Stimulated activated CD4-positive, alpha-beta T cell treated with anti-CD3 and anti-CD28 coated beads, TNF-alpha, amount 100 ng/mL, for 1 hour (primary cell): ENCODE results near the gene BDNF.
"Not testable (repeated sequence)": the region's sequence is repeated elsewhere in the genome, so short reads cannot be mapped to it uniquely, and the experiment has no call there.

Experiments
- DNase-seq, 3 donors: peaks; one replicate each; pipeline ENCODE4 v3.0.0-alpha.2; 2020; ENCODE audit warnings: low read depth in 3 of 3, low spot score in 1 of 3

The BDNF gene

DNA sequence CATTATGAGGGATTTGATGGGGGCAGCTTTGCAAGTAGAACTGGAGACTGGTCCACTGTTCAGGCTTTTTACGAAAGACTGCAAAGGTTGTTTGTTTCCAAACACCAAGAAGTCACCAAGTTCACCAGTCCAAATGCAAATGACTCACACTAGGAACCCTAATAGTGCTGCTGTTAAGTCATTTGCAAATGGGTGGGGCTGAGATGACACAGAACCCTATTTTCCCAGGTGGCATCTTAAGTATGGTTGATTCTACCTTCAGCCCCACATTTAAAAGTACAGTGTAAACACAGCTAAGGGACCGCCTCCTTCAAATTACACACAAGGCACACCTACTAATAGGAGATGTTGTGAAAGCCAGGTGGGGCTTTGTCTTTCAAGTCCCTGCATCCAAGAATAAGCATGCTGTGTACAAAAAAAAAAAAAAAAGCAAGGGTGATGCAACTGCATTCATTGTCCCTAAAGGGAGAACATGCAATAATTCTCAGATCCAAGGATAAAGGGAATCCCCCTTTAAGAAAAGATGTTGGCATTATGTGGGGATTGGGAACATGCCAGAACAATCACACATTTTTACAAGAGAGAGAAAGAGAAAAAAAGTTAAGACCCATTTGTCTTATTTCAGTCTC lies 27.3 kb downstream of the BDNF start:
- no peak for DNase-seq

DNA sequence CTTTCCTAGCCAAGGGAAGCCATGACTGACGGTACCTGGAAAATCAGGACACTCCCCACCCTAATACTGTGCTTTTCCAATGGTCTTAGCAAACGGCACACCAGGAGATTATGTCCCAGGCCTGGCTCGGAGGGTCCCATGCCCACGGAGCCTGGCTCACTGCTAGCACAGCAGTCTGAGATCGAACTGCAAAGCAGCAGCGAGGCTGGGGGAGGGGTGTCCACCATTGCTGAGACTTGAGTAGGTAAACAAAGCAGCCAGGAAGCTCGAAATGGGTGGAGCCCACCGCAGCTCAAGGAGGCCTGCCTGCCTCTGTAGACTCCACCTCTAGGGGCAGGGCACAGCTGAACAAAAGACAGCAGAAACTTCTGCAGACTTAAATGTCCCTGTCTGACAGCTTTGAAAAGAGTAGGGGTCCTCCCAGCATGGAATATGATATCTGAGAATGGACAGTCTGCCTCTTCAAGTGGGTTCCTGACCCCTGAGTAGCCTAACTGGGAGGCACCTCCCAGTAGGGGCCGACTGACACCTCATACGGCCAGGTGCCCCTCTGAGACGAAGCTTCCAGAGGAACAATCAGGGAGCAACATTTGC lies 34.6 kb downstream of the BDNF start:
- not testable (repeated sequence) for DNase-seq

DNA sequence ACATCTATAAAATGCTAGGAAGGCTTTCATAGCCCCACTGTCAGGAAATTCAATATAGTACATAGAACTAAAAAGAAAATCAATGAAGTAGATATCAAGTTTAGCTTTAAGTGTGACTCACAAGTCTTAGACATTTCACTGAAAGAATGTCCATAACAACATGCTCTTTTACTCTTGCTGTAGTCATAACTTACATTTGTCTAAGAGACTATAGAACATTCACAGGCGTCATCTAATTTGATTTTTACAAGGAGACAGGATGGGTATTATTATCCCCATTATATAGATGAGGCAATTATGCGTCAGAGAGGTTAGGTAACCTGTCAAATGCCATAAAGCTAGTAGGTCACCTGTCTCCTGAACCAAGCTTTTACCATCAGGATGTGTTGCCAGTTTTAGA lies 36.9 kb downstream of the BDNF start:
- DNase-seq = no peak

DNA sequence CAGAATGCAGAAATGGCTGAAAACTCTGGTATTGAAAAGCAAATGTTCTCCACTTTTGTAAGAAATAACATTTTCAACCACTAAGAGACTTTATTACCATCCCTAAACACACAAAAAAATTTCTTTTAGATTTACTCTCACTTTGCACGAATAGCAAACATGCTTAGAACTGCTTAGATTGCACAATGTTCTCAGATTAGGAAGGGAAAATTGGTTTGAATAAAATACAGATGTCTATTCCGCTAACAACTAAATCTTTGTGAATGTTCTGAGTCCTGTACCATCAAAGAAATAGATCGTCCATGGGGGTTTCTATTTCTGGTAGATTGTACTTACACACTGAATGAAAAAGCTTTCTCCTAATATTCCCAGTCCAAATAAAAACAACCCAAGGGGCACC lies 40.1 kb downstream of the BDNF start:
- DNase-seq = no peak

DNA sequence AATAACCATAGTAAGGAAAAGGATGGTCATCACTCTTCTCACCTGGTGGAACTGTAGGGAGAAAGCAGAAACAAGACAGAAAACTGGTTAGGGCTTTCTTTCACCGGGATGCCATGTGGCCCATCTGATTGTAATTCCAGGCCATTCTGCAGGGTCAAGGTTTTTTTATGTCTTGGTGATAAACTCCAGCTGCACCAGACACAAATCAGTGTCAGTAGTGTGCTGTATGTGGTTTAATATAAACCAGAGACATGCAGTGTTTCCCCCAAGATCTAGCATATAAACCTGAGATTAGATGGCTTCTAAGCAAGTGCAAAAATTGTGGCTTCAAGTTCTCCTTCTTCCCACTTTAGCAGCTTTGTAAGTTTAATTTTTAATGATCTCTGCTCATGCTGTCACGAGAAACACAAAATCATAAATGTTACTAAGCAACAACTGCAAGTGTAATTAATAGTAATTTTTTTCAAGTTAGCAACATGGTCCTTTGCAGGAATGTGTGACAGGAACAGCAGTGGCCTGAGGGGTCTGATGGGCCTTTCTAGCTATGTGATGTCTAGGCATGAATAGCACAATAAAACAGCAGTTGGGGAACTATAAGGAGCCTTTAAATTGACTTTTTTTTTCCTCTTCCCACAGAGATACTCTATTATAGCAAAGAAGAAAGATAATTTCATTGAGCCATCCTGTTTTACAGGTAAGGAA lies 41.6 kb downstream of the BDNF start:
- no peak for DNase-seq

DNA sequence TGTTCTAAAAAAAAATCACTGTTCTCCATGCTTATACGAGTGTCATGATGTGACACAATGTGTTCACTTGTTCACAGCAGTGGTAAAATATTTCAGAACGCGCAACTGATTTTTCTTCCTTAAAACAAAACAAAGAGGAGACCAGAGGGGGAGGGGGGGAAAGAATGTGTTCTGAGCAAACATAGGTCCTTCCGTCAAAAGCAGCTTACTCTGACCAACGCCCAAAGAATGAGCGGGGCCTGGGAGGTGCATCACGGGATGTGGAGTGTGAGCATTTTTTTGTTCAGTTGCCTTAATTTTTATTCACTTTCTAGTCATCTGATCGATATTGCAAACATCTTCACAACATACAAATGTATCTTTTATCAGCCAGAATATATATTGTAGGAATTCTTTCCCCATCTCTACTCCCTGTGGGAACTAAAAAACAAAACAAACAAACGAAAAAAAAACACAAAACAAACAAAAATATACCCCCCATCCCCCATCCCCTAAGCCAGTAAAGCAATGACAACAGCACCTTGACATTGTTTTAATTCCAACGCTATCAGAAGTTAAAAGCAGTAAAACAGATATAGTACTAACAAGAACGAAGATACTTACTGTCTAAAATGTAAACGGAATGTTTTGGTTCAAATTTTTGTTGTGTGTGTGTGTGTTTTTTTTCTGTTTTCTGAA lies 43.3 kb downstream of the BDNF start:
- DNase-seq = no peak

DNA sequence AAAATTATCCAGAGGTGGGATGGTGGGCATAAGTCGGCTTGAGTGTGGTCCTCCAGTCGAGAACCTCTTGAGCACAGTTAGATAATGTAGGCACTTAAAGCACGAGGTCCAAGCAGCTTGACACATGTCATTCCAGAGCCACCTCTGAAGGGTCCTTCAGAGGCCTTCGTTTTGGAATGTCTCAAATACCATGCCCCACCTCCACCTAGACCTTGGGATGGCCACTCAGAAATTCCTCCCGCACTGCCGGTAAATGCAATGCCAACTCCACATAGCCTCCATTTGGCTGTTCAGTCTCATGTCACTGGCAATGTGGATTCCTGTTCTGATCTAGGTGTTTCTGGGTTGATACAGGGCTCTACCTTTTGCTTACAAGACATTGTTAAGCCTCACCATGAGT lies 43.9 kb downstream of the BDNF start:
- DNase-seq = no peak

DNA sequence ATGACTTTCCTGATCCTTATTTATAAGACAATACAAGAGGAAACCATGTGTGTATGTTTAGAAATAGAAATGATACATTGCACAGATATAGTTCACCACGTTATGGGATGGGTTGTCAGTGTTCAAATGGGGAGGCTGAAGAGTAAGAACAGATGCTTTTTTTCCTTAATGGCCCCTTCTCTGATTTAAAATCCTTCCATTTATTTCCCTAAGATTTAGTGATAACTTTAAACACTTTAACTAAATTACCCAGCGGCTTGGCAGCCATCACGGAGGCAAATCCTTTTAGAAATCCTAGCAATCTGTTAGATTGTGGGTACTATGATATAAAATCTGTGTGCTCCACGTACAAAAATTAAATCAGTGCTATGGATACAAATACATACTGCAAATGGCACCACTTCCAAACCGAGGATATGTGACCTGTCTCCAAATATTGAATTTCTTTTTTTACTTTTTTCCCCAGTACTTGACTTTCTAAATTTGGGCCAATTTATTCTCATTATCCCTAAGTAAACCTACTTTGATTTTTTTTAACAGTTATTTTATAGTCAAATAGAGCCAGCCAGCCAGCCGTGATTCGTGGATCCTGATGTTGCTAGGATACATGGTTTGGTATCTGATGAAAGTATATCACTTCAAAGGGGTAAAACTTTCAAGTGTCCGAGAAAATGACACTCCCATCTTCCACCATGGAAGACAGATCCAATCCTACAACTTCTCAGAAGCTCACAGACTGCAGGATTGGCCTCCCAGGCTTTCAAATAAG lies 46.1 kb downstream of the BDNF start:
- DNase-seq = no peak

DNA sequence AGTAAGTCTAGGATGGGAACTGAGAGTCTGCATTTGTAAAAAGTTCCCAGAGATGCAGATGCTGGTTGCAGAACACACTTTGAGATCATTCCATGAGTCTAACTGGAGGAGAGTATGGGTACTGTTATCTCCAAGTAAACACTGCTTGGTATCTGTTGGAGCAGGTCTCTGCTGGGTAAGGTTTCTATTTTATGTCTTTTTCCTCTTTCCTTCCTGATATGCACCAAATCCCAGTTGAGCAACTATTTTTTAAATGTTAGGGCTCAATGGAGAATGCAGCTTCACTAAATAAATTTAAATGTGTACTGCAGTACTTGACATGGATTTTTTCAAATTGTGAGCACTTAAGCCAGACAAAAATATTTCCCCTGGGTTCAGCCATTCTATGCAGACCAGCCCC lies 48.5 kb downstream of the BDNF start:
- DNase-seq = no peak

DNA sequence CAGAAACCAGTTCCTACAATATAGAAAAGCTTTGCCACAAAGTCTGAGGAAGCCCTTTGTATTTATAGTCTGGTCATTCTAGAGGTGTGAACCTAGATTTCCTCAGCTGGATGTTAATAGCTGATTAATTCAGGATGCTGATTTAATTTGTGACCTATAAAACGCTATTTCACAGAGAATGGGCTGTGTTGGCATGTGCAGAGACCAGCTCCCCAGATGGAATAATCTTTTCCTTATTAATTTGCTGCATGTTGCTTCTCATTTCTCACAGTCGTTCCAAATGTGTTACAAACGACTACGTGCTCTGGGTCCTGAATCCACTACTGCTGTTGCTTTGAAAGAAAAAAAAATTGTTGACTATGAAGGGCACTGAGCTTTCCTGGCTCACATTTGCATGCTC lies 49.3 kb downstream of the BDNF start:
- DNase-seq = no peak

DNA sequence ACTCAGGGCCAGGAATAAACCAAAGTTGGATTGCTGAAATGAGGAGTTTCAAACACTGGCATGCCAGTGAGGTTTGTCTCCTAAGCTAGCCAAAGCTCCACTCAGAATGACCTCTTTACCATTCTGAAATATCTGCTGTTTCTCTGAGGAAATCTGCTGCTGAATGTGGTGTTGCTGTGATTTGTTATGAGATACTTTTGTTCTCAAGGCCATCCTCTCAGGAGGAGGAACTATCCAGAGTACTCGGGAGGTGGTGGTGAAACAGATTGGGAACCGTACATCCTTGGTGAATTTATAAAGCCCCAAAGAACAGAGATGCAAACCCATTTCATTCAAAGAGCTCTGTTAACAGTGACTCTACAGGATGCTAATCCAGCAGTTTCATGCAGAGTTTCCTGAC lies 50.5 kb downstream of the BDNF start:
- DNase-seq = no peak

DNA sequence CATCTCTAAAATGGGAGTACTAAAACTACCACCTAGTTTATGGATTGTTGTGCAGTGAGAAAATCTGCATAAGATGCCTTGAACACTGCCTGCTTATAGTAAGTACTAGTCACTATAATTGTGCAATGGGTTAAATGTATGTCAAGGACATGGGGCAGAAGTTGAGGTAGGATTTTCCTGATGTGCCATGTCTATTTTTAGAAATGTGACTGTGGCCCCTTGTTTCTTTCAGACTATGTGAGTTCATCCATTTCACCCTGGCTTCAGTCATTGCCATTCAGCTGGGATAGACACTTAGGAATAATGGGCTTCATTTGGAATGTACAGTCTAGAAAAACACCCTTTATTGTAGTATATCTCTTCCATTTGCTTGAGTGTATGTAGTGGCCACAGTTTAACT lies 51.4 kb downstream of the BDNF start:
- no peak for DNase-seq

DNA sequence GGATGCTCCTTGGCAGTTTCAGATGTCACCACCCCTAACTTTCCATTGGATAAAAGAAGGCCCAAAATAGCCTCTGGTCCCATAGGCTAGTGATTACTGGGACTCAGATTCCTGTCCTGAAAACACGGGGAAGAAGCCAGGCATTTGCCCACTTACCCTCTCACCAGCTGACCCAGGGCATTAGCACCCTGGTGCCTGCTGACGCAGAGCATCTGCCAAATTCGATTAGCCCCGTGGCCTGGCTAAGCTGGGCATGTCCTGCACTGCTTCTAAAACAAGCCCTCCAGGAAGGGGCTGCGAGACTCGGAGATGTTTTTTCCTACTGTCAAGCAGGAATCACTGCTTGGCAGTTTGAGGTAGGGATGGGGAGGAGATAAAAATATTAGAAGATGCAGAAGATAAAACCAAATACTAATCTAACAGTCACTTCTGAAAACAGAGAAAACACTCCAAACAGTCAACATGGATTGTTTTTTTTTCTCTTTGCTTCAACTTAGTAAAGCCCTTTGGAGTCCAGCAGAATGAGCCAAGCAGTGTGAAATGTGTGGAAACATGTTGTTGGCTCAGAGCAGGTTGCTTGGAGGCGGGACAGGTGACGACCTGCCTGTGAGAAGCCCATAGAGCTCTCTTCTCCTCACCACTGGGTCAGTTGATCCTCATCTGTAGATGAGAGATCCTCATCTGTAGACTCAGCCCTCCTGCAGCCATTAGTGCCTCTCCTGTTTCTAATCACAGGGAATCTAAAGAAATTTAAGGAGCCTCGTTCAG lies 54.0 kb downstream of the BDNF start:
- no peak for DNase-seq

DNA sequence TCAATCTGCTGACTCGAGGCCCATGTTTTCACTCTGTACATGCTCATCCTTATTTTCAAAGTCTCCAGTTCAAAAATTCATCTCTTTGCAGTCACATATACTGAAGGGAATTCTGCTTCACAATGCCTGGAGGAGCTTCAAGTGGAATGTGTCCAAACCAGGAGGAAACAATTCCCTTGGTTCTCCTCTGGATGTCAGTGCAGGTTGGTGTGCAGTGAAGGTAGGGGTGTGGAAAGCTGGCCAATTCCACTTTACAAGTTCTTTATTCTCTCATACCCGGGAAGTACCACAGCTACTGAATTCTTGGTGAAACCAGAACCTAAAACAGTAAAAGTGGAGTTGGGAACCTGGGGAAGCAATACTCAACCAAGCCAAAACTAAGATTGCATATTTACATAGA lies 57.3 kb downstream of the BDNF start:
- DNase-seq = no peak

DNA sequence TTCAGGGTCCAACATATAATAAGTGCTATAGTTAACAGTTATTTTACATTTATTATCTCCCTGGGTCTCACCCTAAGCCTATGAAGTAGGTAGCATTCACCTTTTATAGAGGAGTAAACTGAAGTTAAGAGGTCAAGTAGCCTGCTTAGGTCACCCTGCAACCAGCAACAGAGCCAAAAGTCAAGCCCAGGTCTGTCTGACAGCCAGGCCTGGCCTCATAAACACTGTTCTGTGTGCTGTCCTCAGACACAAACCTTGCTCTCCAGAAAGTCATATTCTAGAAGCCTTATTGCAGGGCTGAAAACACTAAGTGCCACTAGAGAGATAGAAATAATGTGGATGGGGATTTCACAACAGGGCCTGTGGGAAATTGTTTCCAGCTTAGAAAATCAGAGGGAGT lies 59.3 kb downstream of the BDNF start:
- no peak for DNase-seq

DNA sequence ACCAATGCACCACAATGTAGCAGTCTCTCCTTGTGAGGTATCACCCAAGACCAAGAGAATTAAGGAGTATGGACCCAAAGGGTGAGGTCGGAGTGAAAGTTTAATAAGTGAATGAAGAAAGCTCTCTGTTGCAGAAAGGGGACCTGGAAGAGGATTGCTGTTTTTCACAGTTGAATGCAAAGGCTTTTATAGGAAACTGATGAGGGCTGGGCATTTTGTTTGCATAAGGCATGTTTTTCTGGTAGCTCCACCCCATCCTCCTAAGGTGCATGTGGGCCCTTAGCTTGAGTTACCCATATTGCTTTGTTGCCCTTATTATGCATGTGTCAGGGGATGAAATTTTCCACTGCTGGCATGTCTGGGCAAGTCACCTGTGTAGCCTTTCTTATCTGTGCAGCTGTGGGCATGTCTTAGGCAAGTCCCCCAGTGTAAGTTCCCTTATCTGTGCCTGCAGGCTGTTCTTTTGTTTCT lies 64.7 kb downstream of the BDNF start:
- no peak for DNase-seq

DNA sequence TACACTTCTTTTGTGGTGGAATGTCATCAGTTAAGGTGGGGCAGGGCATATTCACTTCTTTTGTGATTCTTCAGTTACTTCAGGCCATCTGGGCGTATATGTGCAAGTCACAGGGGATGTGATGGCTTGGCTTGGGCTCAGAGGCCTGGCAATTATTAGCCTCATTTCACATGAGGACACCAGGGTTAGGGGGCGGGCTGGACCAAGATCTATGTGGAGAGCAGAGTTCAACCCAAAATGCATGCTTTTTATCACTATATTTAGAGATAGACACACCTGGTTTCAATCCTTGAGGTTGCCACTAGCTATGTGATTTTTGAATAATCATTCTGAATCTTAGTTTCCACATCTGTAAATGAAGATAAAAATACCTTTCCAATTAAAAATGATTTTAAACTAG lies 65.5 kb downstream of the BDNF start:
- not testable (repeated sequence) for DNase-seq

DNA sequence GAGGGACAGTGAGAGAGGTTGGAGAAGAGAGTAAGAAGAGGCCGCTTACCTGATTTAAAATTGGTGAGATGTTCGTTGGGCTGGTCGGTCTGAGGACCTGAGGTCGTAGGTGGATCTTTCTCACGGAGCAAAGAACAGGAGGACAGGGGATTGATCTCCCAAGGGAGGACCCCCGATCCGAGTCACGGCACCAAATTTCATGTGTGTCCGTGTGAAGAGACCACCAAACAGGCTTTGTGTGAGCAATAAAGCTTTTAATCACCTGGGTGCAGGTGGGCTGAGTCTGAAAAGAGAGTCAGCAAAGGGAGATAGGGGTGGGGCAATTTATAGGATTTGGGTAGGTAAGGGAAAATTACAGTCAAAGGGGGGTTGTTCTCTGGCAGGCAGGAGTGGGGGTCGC lies 66.0 kb downstream of the BDNF start:
- DNase-seq = not testable (repeated sequence)

DNA sequence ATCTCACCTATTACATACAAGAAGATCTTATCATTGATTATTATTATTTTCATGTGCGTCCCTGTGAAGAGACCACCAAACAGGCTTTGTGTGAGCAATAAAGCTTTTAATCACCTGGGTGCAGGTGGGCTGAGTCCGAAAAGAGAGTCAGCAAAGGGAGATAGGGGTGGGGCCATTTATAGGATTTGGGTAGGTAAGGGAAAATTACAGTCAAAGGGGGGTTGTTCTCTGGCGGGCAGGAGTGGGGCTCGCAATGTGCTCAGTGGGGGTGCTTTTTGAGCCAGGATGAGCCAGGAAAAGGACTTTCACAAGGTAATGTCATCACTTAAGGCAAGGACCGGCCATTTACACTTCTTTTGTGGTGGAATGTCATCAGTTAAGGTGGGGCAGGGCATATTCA lies 71.2 kb downstream of the BDNF start:
- not testable (repeated sequence) for DNase-seq

DNA sequence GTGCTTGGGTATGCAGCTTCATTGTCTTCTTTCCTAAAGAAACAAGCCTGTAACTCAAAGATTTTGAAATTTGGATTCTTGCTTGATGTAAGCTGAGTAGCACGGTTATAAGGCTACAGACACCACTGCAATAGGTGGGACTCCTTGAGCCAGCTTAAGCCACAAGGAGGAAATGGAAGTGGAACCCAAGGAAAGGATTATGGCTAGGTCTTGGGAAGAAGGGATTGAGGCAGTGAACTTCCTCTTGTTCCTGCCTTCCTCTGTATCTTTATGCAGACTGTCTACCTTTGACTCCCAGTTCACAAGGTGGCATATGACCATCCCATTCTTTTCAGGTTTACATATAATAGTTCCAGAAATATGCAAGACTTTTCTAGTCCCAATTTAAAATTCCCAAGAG lies 72.3 kb downstream of the BDNF start:
- DNase-seq = no peak
